GM12874 (cell line): ENCODE results near the gene OR2A7.
"Not testable (repeated sequence)": the region's sequence is repeated elsewhere in the genome, so short reads cannot be mapped to it uniquely, and the experiment has no call there.

Source experiments
- TF ChIP-seq, protein P1 (sequence below): IDR thresholded peaks from 2 replicates; pipeline ENCODE4 v1.5.1; 2011; ENCODE audit warnings: low read depth, mild to moderate bottlenecking, control low read depth, low read length, moderate library complexity; ENCODE audit not compliant: insufficient read depth

OR2A7 gene

GRCh38 chr7:144264692-144265091 lies at the start of gene OR2A7:
OR2A7 (minus strand) TSS chr7:144264792; CDS start chr7:144259628, 5,164 bp downstream.
- TF ChIP-seq, protein P1, sequence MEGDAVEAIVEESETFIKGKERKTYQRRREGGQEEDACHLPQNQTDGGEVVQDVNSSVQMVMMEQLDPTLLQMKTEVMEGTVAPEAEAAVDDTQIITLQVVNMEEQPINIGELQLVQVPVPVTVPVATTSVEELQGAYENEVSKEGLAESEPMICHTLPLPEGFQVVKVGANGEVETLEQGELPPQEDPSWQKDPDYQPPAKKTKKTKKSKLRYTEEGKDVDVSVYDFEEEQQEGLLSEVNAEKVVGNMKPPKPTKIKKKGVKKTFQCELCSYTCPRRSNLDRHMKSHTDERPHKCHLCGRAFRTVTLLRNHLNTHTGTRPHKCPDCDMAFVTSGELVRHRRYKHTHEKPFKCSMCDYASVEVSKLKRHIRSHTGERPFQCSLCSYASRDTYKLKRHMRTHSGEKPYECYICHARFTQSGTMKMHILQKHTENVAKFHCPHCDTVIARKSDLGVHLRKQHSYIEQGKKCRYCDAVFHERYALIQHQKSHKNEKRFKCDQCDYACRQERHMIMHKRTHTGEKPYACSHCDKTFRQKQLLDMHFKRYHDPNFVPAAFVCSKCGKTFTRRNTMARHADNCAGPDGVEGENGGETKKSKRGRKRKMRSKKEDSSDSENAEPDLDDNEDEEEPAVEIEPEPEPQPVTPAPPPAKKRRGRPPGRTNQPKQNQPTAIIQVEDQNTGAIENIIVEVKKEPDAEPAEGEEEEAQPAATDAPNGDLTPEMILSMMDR, result not testable (repeated sequence)

DNA sequence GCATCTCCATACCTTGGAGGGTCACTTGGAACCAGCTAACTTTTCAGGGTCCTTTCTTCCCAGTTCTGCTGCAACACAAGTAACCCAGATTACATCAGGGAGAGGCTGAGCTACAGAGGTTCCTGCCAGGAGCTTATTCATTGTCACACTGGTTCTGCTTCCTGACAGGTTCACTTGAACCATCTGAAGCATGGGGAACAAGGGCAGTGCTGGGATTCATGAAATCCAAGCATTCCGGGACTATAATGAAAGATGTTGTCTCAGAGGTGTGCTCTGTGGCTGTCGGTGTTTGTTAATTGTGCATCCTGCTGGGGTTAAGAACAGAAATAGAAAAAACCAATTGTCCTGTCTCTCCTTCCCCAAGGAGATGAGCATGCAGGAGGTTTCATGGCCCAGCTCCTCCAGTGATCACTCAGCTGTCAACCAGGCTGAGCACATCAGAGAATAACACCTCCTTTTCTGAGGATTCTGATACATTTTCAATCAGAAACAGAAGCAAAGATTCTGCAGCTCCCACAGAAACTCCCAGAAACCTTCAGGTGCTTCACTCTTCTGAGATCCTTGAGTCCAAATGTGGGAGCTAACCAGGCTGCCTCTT lies 47.4 kb upstream of the OR2A7 start, which contains the start of gene OR2A1:
OR2A1 (plus strand) TSS at position 548 of the 598 bp plus-strand sequence. CDS start 5,706 bp downstream, outside the sequence.
- TF ChIP-seq, protein P1, result not testable (repeated sequence)

- TF ChIP-seq, protein P1, result not testable (repeated sequence)
Observed at GRCh38 chr7:144269188-144269587, 4.6 kb upstream of the OR2A7 start, which contains the start of gene CTAGE8. CTAGE8 (minus strand) TSS chr7:144269288; CDS start chr7:144269250, 38 bp downstream.

DNA sequence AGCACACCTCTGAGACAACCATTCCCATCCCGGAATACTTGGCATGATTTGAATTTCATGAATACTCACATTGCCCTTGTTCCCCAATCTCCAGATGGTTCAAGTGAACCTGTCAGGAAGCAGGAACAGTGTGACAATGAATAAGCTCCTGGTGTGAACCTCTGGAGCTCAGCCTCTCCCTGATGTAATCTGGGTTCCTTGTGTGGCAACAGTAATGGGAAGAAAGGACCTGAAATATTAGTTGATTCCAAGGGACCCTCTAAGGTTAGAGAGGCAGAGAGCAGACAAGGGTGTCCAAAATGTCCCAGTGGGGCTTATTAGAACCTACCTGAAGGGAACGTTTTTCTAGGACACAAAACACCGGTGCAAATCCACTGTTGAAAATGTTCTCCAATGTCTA lies 8.5 kb downstream of the OR2A7 start:
- TF ChIP-seq, protein P1, result no peak

GRCh38 chr7:144255471-144255897 lies 9.1 kb downstream of the OR2A7 start:
- TF ChIP-seq, protein P1, result no peak

GRCh38 chr7:144239365-144239764 lies 25.2 kb downstream of the OR2A7 start, which contains the start of gene OR2A42:
OR2A42 (minus strand) TSS chr7:144239605; CDS start chr7:144232843, 6,762 bp downstream.
- TF ChIP-seq, protein P1, result not testable (repeated sequence)
